ENCODE results near the gene ERVK3-1. TPM values are rescaled to one million over a fixed set of nuclear protein-coding genes. Genes with fewer than 3 reads are reported as not detected.

ERVK3-1 gene
- total and polyA plus RNA-seq, 2 of the 13 experiments (the other 11 are each of a cell fraction or from before 2014, with no cell fraction given), result 28.5 to 38.7 TPM

- no peaks in the 10 kb centered on the region for H4K20me1 ChIP-seq (ENCODE audit: insufficient read depth, low read length)
- ChIA-PET POLR2A (no interaction called here), CTCF (ENCODE audit: low intra/inter-chr PET ratio, low total read pairs) (no interaction called here)
- no peak overlapping the region for H3K9ac ChIP-seq (ENCODE audit: insufficient read depth, low read depth, low read length)
- H3K4me1 ChIP-seq (ENCODE audit: insufficient read depth, low read length), result no peaks in the 10 kb centered on the region
- no TSS peak for BruUV-seq (replicated peaks)
- ATAC-seq (no peak), DNase-seq (ENCODE audit: low spot score) (no peak), FAIRE-seq (no peak)
- peaks cover 14 to 38% of the 10 kb centered on the region in 2 experiments; a peak in 4 of 5 replicates for H3K36me3 ChIP-seq (replicated peaks in 1 of 2; ENCODE audit: control insufficient read depth in 1 of 2, insufficient read depth in 2 of 2, low read length in 2 of 2)
- H2AFZ ChIP-seq (ENCODE audit: low read length), result no peak overlapping the region
- H3K27me3 ChIP-seq (ENCODE audit: control insufficient read depth in 1 of 2, insufficient read depth in 2 of 2, low read length in 2 of 2), result no peaks in the 10 kb centered on the region
- TF ChIP-seq POLR2AphosphoS5 (IDR thresholded peaks at IDR 0.05; ENCODE audit: low read depth, low read length), result no peak
- no peak for TF ChIP-seq HMG20A (CRISPR knock-in tag; IDR thresholded peaks at IDR 0.05; ENCODE audit: borderline replicate concordance)
- TF ChIP-seq CBX2 (IDR thresholded peaks at IDR 0.05; ENCODE audit: low read depth, low read length), result no peak
- TF ChIP-seq CBX2 (CRISPR knock-in tag; IDR thresholded peaks at IDR 0.05; ENCODE audit: low read depth), result no peak
- no peak for TF ChIP-seq ZNF274 (CRISPR knock-in tag; IDR thresholded peaks at IDR 0.05)
- no peak for TF ChIP-seq THRA (CRISPR knock-in tag; IDR thresholded peaks at IDR 0.05; ENCODE audit: borderline replicate concordance)
- TF ChIP-seq SNAI1 (CRISPR knock-in tag; IDR thresholded peaks at IDR 0.05; ENCODE audit: borderline replicate concordance), result no peak
- no peak for TF ChIP-seq ZBTB10 (CRISPR knock-in tag; IDR thresholded peaks at IDR 0.05; ENCODE audit: borderline replicate concordance)
- TF ChIP-seq HOXA9 (CRISPR knock-in tag; IDR thresholded peaks at IDR 0.05; ENCODE audit: borderline replicate concordance), result no peak
- no peak for TF ChIP-seq ATF1 (CRISPR knock-in tag; IDR thresholded peaks at IDR 0.05)
- no peak for TF ChIP-seq CBFB (CRISPR knock-in tag; IDR thresholded peaks at IDR 0.05)
- no peak for TF ChIP-seq STAG1 (CRISPR knock-in tag; IDR thresholded peaks at IDR 0.05)
- TF ChIP-seq GZF1 (CRISPR knock-in tag; IDR thresholded peaks at IDR 0.05), result no peak
- no peak for TF ChIP-seq PLRG1 (conservative IDR thresholded peaks at IDR 0.05)
- 100% methylated on average over 1 of the region's 1 CpG for WGBS (ENCODE audit: low lambda C conversion rate)
- no peak overlapping the region for H3K4me2 ChIP-seq (ENCODE audit: low read depth, low read length)
- intact Hi-C loops (cut with micrococcal nuclease; ENCODE audit: unreplicated experiment) (no loop called here), in situ Hi-C loops (cut with HindIII; ENCODE audit: extremely low pct_ligation_motif_present, low pct_unique_long_range_greater_than_20kb) (no loop called here)
- H3K79me2 ChIP-seq (ENCODE audit: insufficient read depth, low read length), result no peaks in the 10 kb centered on the region
- H3K9me3 ChIP-seq (ENCODE audit: low read length), result no peaks in the 10 kb centered on the region
- H3K4me3 ChIP-seq (replicated peaks in 1 of 3; ENCODE audit: insufficient read depth in 1 of 3, low read depth in 2 of 3, low read length in 3 of 3), result no peak overlapping the region
- no peak overlapping the region for H3K27ac ChIP-seq (ENCODE audit: extremely low read length, insufficient read depth, low read length)
Observed at GRCh38 chr19:58336216-58336615, 31.0 kb downstream of the ERVK3-1 start.
